Smooth muscle cell of the brain vasculature (primary cell): ENCODE measurements around the gene CFAP97D1.

ENCODE experiments used
- DNase-seq: peaks from one replicate; pipeline ENCODE4 v3.0.0-alpha.2; 2012; ENCODE audit warnings: low read depth, low spot score

CFAP97D1 gene

DNA sequence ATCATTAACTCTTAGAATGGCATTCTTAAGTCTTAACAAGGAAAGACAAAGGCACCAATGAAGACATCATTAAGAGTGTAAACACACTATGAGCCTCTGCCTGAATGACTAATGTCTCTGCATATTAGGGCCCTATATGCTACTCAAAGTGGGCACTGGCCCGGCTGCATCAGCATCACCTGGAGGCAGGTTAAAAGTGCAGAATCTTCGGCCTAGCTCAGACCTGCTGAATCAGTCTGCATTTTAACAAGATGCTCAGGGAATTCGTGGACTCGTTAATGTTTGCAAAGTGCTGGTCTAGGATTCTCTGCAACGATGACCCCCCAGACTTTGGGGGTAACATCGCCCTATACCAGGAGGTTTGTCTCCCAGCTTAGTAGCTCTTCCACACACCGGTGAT lies 46.0 kb downstream of the CFAP97D1 start:
- no peak for DNase-seq

- DNase-seq = no peak
Observed at GRCh38 chr17:43827596-43827995, 47.4 kb downstream of the CFAP97D1 start.

GRCh38 chr17:43829738-43830137 lies 49.5 kb downstream of the CFAP97D1 start:
- no peak for DNase-seq

DNA sequence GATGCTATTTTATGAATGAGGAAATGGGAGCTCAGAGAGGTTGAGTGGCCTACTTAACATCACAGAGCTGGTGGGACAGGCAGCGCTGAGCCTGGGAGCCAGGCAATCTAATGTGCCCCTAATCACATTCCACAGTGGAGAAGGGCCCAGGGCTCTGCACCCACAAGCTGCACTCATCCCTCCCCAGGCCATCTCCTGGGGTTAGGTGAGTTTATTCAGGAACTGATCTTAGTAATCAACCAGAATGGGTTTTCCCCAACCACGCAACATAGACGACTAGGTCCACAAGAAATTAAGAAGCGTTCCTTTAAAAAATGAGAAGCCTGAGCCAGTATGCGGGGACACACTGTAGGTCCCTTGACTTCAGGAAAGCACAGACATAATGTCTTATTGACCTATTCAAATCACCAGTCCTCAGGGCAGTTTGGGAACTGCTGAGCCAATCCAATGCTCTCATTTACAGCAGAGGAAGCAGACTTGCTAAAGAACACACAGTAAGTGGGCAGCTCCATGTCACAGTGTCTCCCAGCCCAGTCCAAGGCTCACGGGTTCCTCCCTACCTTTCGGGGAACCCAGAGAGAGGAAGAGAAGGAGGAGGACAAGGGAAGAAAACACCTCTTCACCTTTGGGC lies 50.4 kb downstream of the CFAP97D1 start:
- DNase-seq = no peak

- no peak for DNase-seq
Observed at GRCh38 chr17:43831633-43832032, 51.4 kb downstream of the CFAP97D1 start.

- DNase-seq = no peak
Observed at GRCh38 chr17:43832168-43832975, 52.1 kb downstream of the CFAP97D1 start.

- DNase-seq = no peak
Observed at GRCh38 chr17:43832976-43833829, 53.0 kb downstream of the CFAP97D1 start, which contains the start of gene MPP3. MPP3 (minus strand) TSS chr17:43833146; CDS start chr17:43831906, 1,240 bp downstream.

DNA sequence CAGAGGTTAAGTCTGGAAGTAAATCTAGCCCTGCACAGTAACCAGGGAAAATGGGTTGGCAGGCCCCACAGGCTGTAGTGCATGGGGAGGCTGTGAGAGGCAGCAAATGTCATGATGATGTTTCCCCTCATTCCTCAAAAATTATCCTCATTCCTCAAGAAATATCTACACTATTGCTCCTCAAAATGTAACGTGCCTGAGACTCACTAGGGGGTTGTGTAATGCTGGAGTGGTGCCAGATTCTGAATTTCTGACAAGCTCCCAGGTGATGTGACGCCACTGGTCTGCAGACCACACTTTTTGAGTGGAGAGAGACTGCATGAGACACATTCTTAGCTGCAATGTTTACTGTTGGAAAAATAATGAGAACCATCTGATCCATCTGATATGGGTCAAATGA lies 53.9 kb downstream of the CFAP97D1 start:
- no peak for DNase-seq
